Right lobe of liver (tissue), 6 donors: Measurements from ENCODE around the gene ELL. TPM values are rescaled to one million over a fixed set of nuclear protein-coding genes. Genes with fewer than 3 reads are reported as not detected.

Source experiments
- ATAC-seq, 4 donors: fragments of 200-7000 bp; cut with Tn5 transposase; one replicate each; pipeline ENCODE4 v1.9.1; 2020; ENCODE audit warnings: mild to moderate bottlenecking in 4 of 4, moderate library complexity in 4 of 4
- DNase-seq, 3 donors: peaks; one replicate each; pipeline ENCODE4 v3.0.0-alpha.2; 2020
- H3K27ac ChIP-seq, 3 donors: fragments of 200-600 bp; one replicate each; pipeline ENCODE4 v1.8.0; 2022
- H3K27me3 ChIP-seq, 2 donors: fragments of 200-600 bp; one replicate each; pipeline ENCODE4 v1.8.0; 2022
- H3K36me3 ChIP-seq, 4 donors: fragments of 200-600 bp; sonication (generic) in 1 of 4; one replicate each; pipeline versions ENCODE4 v1.5.1 to v1.8.0; 2017 to 2022; ENCODE audit warnings: control low read depth in 1 of 4
- H3K4me1 ChIP-seq, 4 donors: fragments of 200-600 bp; sonication (generic) in 1 of 4; one replicate each; pipeline versions ENCODE4 v1.5.1 to v1.8.0; 2017 to 2022; ENCODE audit warnings: control low read depth in 1 of 4
- H3K4me3 ChIP-seq, 3 donors: fragments of 200-600 bp; one replicate each; pipeline ENCODE4 v1.8.0; 2022
- H3K9me3 ChIP-seq, 4 donors: fragments of 200-600 bp; sonication (generic) in 1 of 4; one replicate each; pipeline versions ENCODE4 v1.5.1 to v1.8.0; 2017 to 2022; ENCODE audit warnings: control low read depth in 1 of 4
- POLR2A ChIP-seq: fragments of 450-650 bp; IDR thresholded peaks from one replicate; pipeline ENCODE4 v1.6.1; 2017; ENCODE audit warnings: antibody characterized with exemption, mild to moderate bottlenecking
- WGBS: methylation state at CpG from one replicate; pipeline ENCODE4 v1.1.6; 2018; ENCODE audit warnings: low coverage, low lambda C conversion rate; ENCODE audit not compliant: insufficient coverage; ENCODE audit errors: missing lambda C conversion rate; 5-methylcytosine and 5-hydroxymethylcytosine counted together
- intact Hi-C, 2 donors: fragments of 100-400 bp; cut with DNase I; formaldehyde crosslinking; loops; one replicate each; pipeline versions ENCODE4 v1.11.2 to v1.14.1; 2022
- total RNA-seq, 6 experiments: library from RNA; depleted of rRNA in 2 of 6; stranded (reverse); fragments of >200 nt in 2 of 6; fragmentation: NEBNext Ultra II Directional in 3 of 6; extraction: Animal tissue kit (Norgen Biotek cat#: 25700) in 3 of 6; gene quantifications; one replicate each; pipeline versions ENCODE4 v1.1.0 to v1.2.4, GENCODE V29; 2016 to 2023
- TF ChIP-seq, protein P1 (sequence below), 4 donors: fragments of 200-600 bp in 3 of 4; fragments of 450-650 bp in 1 of 4; IDR thresholded peaks; one replicate each; pipeline versions ENCODE4 v1.5.1 to v1.8.0; 2016 to 2022; ENCODE audit warnings: antibody characterized with exemption in 4 of 4, mild to moderate bottlenecking in 2 of 4
- donor health status: DM: no; HTN: yes; CAD: no.
- donor health status: DM: no; HTN: no; CAD: no.
- donor health status: DM: no; HTN: no; CAD: no.
- donor health status: DM: no; HTN: yes; CAD: no.
- donor health status: DM: no; HTN: yes; CAD: no.

Gene ELL
- total RNA-seq, 6 experiments from 2014 or later: 5.3 to 11.9 (median 8.6) TPM

DNA sequence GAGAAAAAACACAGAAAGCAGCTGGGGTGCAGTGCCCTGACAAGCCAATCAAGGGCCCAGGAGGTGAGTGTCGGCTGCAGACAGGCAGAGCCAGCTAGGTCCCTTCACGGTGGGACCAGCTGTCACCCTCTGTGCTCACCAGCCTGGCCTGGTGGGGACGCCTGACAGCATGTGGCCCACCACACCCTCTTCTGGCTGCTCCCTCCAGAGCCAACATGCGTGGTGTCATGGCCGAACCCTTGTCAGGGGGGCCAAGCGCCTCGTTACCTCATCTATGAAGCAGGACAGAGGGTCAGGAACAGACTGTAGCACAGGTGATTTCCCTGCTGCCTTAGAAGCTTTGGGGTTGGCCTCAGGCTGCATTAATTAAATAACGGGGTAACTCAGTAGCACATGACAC lies 43.9 kb downstream of the ELL start:
- Histone ChIP-seq H3K36me3 (no peaks in the 10 kb centered on the region), H3K4me3 (no peak overlapping the region), H3K27me3 (no peaks in the 10 kb centered on the region), H3K4me1 (peaks cover 0 to 44% (median 19%) of the 10 kb centered on the region in 4 donors), H3K9me3 (no peaks in the 10 kb centered on the region), H3K27ac (peak overlapping the region in 2 of 3 donors; percentile 67 to 75)
- ATAC-seq (no peak), DNase-seq (no peak)
- TF ChIP-seq, protein P1, sequence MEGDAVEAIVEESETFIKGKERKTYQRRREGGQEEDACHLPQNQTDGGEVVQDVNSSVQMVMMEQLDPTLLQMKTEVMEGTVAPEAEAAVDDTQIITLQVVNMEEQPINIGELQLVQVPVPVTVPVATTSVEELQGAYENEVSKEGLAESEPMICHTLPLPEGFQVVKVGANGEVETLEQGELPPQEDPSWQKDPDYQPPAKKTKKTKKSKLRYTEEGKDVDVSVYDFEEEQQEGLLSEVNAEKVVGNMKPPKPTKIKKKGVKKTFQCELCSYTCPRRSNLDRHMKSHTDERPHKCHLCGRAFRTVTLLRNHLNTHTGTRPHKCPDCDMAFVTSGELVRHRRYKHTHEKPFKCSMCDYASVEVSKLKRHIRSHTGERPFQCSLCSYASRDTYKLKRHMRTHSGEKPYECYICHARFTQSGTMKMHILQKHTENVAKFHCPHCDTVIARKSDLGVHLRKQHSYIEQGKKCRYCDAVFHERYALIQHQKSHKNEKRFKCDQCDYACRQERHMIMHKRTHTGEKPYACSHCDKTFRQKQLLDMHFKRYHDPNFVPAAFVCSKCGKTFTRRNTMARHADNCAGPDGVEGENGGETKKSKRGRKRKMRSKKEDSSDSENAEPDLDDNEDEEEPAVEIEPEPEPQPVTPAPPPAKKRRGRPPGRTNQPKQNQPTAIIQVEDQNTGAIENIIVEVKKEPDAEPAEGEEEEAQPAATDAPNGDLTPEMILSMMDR (IDR thresholded peaks at IDR 0.05): no peak
- no peak for TF ChIP-seq POLR2A
- intact Hi-C loops: loop anchor here in 1 of 2 donors (10.0 kb wide), 1 partner anchor 87 kb away; no protein-coding TSS in a partner anchor
- WGBS: no CpG with 5 or more reads among the region's 8 CpGs

DNA sequence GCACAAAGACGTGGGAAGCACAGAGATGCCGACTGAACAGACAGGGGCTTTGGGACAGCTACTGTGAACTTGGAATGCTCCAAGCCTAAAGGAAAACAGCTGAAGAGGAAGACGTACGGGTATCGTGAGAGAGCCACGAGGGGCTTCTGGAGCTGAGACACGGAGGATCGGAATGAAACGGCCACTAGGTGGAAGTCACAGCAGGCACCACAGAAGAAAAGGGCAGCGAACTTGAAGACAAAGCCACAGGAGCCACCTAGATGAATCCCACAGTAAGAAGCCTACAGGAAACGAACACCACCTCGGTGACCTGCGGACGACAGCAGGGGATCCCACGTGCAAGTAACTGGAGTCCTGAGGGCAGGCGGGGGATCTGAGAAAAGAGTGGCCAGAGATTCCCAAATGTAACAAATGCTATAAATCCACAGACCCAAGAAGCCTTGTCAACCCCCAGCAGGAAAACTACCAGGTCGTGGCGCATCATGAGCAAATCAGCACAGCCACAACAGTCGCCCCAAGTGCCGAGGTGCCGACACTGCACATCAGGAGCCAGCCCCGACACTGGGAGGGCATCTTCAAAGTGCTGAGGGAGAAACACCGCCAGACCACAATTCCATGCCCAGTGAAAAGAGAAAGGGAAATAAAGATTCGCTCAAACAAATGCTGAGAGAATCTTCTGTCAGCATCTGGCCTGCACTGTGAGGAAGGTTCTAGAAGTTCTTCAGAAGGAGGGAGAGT lies 44.7 kb downstream of the ELL start:
- H3K27ac ChIP-seq: peak overlapping the region in 1 of 3 donors; percentile 67
- no peak for ATAC-seq
- 76% methylated on average over 20 of the region's 24 CpGs for WGBS

DNA sequence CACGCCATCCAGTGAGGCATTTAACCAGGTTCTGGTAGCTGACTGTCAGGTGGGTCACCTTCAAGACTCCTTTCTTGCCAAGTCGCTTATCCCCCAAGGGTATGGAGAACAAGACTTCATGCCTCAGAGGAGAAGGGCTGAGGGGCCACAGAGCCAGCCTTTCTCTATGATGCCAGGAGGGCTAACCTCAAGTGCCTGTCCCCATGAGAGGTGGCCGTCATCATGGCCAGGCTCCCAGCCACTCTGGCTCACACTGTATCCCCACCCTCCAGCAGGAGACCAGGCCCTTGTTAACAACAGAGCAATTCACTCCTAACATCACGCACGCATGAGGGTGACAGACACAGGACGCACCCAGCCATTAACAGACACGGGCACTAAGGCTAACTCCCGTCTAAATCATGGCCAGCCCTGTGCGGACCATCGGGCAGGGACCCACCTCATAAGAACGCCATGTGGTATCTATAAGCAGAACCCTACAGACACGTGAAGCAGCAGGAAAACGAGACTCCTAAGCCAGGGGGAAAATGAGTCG lies 45.3 kb downstream of the ELL start:
- ATAC-seq (no peak), DNase-seq (no peak)
- peaks cover 0 to 44% (median 18%) of the 10 kb centered on the region in 4 donors for H3K4me1 ChIP-seq
- H3K27me3 ChIP-seq: no peaks in the 10 kb centered on the region
- 82% methylated on average over 6 of the region's 14 CpGs for WGBS
- TF ChIP-seq, protein P1 (IDR thresholded peaks at IDR 0.05): no peak
- no peak for TF ChIP-seq POLR2A
- H3K9me3 ChIP-seq: no peaks in the 10 kb centered on the region
- H3K27ac ChIP-seq: peak overlapping the region in 1 of 3 donors; percentile 67
- no peak overlapping the region for H3K4me3 ChIP-seq
- intact Hi-C loops: loop anchor here in 1 of 2 donors (10.0 kb wide), 1 partner anchor 88 kb away; no protein-coding TSS in a partner anchor
- no peaks in the 10 kb centered on the region for H3K36me3 ChIP-seq

More for the DNA sequence above, 44.7 kb downstream of the ELL start:
- Histone ChIP-seq H3K36me3 (no peaks in the 10 kb centered on the region), H3K4me3 (no peak overlapping the region), H3K9me3 (no peaks in the 10 kb centered on the region), H3K4me1 (peaks cover 0 to 44% (median 19%) of the 10 kb centered on the region in 4 donors), H3K27me3 (no peaks in the 10 kb centered on the region)
- TF ChIP-seq, protein P1 (IDR thresholded peaks at IDR 0.05): no peak
- no peak for TF ChIP-seq POLR2A
- intact Hi-C loops: loop anchor here in 1 of 2 donors (10.0 kb wide), 1 partner anchor 88 kb away; no protein-coding TSS in a partner anchor
- no peak for DNase-seq

DNA sequence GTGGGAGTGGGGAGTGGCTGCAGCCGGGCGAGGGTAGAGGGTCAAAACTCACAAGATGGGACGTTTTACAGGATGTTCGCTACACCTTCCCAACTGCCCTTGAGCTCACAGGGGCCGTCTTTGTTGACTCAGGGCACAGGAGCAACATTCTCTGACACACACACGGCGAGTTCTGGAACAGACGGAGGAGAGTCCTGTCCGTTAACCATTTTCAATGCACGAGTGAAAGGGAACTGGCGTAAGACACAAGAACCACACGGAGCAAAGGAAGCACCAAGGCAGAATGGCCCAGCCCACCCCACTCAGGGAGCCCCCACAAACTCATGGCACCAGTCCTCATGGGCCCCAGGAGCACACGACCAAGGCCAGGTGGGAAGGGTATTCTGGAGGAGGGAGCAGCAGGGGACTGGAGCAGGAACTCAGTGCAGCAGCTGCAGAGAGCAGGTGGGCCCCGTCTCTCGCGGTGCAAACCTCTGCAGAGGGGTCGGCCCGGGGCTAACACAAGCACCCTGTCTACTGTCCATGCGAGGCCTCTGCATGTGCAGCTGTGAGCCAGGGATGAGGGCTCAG lies 46.0 kb downstream of the ELL start:
- Histone ChIP-seq H3K36me3 (no peaks in the 10 kb centered on the region), H3K27ac (peak overlapping the region in 1 of 3 donors; percentile 29), H3K4me3 (no peak overlapping the region), H3K9me3 (no peaks in the 10 kb centered on the region), H3K4me1 (peaks cover 0 to 42% (median 18%) of the 10 kb centered on the region in 4 donors), H3K27me3 (no peaks in the 10 kb centered on the region)
- DNase-seq: no peak
- TF ChIP-seq, protein P1 (IDR thresholded peaks at IDR 0.05): no peak
- TF ChIP-seq POLR2A: no peak
- ATAC-seq: no peak
- intact Hi-C loops: loop anchor here in 1 of 2 donors (10.0 kb wide), 1 partner anchor 89 kb away; no protein-coding TSS in a partner anchor
- WGBS: 62% methylated on average over 9 of the region's 19 CpGs
